ENCODE measurements around the gene SPTAN1.

The SPTAN1 gene

DNA sequence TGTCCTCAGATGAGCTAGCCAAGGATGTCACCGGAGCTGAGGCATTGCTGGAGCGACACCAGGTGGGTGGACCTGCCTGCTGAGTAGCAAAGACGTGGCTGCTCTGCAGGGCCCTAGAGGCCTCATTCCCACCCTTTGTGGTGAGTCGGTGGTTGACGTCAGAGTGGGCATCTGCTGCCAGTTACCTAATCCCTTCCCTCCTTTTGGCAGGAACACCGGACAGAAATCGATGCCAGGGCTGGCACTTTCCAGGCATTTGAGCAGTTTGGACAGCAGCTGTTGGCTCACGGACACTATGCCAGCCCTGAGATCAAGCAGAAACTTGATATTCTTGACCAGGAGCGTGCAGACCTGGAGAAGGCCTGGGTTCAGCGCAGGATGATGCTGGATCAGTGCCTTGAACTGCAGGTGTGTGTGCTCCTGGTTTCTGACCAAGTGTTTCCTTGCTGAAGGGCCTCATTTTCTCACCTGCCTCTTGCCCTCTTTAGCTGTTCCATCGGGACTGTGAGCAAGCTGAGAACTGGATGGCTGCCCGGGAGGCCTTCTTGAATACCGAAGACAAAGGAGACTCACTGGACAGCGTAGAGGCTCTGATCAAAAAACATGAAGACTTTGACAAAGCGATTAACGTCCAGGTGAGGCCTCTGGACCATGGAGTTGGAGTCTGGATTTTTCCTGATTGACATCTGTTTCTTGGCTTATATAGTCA, 55.4 kb downstream of the SPTAN1 start:
- no peak for DNase-seq (ENCODE audit: low spot score)

GRCh38 chr9:128610897-128611296, 58.5 kb downstream of the SPTAN1 start:
- DNase-seq (ENCODE audit: low spot score) = no peak

GRCh38 chr9:128611600-128612394, 59.4 kb downstream of the SPTAN1 start:
- no peak for DNase-seq (ENCODE audit: low spot score)

- no peak for DNase-seq (ENCODE audit: low spot score)
Observed at GRCh38 chr9:128614728-128615127, 62.3 kb downstream of the SPTAN1 start.

- no peak for DNase-seq (ENCODE audit: low spot score)
Observed at GRCh38 chr9:128615571-128615970, 63.2 kb downstream of the SPTAN1 start.

- DNase-seq (ENCODE audit: low spot score) = no peak
Observed at GRCh38 chr9:128617943-128618342, 65.6 kb downstream of the SPTAN1 start.

- DNase-seq (ENCODE audit: low spot score) = no peak
Observed at GRCh38 chr9:128619127-128619526, 66.7 kb downstream of the SPTAN1 start.

DNA sequence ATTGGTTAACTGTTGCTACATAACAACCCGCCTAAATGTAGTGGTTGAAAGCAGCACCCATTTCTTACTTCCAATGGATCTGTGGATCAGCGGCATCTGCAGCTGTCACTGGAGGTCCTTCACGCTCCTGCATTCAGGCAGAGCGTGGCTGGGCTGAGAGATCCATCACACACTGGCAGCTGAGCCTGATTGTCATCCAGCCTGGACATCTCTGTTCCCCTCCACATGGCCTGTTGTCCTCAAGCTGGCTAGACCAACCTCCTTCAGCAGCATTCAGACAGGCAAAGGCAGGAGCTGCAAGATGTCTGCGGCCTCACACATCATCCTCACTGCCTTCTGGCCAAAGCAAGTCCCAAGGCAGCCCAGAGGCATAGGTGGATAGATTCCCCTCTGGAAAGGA, 67.4 kb downstream of the SPTAN1 start:
- no peak for DNase-seq (ENCODE audit: low spot score)

DNA sequence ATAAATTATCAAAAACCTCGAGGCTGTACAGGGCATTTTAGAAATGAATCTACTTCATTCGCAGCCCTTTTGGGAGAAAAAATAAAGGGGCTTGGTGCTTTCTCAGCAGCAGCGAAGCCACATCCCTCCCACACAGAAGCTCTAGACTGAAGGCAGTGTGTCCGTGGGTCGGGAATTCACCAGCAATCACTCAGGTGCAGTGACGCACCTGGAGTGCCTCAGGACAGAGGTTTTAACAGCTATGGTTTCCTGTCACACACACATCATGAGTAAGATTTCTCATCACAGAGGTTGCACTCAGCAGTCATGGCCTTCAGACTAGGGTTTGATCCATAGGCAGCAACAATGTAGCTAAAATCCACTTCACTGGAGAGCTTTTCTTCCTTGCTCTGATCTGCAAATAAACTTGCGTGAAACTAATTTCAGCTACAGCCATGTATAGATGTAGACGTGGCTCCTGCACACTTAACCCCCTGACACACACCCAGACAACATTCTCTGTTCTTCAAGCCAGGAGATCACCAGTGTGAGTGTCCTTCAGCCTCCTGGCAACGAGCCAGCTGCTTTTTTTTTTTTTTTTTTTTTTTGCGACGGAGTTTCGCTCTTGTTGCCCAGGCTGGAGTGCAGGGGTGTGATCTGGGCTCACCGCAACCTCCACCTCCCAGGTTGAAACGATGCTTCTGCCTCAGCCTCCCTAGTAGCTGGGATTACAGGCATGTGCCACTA, 69.5 kb downstream of the SPTAN1 start:
- no peak for DNase-seq (ENCODE audit: low spot score)

GRCh38 chr9:128624566-128624965, 72.2 kb downstream of the SPTAN1 start:
- DNase-seq (ENCODE audit: low spot score) = no peak

DNA sequence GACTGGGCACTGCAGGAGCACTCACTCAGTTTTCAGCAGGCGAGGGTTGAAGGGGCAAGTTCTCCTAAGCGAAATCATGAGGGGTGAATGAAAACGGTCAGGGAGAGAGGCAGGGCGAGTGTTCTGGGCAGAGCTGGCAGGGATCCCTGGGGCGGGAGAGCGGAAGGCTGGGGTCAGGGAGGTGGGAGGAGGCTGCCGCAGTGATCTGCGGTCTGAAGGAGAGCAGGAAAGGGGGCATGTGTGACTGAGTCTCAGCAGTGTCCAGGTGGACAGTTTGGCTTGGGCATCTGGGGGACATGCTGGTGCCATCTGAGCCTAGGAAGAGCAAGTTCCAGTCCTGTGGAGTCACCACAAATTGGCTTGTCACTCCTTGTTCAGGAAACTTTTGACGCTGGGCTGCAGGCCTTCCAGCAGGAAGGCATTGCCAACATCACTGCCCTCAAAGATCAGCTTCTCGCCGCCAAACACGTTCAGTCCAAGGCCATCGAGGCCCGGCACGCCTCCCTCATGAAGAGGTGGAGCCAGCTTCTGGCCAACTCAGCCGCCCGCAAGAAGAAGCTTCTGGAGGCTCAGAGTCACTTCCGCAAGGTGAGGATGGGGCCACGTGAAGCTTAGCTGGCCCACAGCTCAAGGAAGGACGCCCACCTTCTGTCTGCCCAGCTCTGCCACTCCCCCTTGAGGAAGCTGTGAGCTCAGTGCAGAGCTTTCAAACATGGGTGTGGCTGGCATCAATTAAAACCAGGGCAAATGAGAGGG, 73.2 kb downstream of the SPTAN1 start:
- DNase-seq (ENCODE audit: low spot score) = no peak

GRCh38 chr9:128626181-128626580, 73.8 kb downstream of the SPTAN1 start:
- DNase-seq (ENCODE audit: low spot score) = no peak

DNA sequence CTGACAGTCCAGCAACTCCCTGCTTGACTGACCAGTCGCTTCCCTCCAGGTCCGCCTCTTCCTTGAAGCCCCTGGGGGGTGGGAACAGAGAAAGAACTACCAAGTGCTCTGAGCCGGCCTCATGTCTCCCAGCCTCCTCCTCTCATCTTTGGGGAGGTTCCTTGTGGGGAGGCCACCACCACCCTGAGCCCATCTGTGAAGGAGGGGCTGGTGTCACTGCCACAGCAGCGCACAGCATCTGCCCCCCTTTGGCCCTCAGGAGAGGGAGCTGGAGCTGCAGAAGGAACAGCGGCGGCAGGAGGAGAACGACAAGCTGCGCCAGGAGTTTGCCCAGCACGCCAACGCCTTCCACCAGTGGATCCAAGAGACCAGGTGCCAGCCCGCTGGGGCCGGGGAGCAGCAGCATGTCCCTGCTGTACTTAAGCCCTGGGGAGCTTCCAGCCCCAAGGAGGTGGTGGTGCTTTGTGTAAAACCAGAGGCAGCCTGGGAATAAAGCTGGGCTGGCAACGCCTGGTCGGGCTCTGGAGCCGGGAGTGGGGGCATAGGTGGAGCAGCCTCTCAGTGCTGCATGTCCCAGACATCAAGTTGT, 74.8 kb downstream of the SPTAN1 start:
- DNase-seq (ENCODE audit: low spot score) = no peak

DNA sequence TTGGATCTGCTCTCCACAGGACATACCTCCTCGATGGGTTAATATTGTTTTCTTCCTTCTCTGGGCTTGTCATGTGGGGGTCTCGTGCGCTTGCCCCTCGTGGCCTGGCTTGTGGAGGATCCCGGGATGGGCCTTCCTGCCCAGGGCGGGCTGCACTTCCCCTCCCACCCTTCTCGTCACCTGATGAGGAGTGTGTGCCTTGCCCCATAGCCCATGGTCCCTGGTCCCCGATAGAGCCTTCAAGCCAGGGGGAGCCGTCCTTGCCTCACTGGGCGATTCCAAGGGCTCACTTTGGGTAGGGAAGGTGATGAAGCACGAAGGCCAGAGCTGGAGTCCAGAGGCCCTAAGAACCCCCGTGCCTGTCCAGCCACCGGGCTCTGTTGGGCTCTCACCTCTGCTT, 75.5 kb downstream of the SPTAN1 start:
- no peak for DNase-seq (ENCODE audit: low spot score)

GRCh38 chr9:128628471-128629048, 76.2 kb downstream of the SPTAN1 start:
- no peak for DNase-seq (ENCODE audit: low spot score)

DNA sequence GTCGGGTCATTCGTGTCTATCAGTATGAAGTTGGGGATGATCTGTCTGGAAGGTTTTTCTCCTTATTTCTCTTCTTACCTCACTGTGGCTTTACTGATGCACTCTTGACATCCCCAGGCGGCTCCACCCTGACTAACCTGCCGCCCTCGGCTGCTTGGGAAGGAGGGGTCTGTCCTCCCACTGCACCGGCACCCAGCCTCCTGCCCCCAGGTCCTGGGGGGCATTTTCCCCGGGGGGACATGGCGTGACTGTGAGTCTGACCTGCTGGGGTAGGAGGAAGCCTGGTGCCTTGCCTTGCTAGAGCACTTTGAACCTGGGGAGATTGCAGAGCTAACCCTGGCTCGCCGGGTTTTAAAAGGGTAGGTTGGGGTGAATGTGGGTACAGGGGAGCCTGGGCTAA, 76.7 kb downstream of the SPTAN1 start:
- no peak for DNase-seq (ENCODE audit: low spot score)

DNA sequence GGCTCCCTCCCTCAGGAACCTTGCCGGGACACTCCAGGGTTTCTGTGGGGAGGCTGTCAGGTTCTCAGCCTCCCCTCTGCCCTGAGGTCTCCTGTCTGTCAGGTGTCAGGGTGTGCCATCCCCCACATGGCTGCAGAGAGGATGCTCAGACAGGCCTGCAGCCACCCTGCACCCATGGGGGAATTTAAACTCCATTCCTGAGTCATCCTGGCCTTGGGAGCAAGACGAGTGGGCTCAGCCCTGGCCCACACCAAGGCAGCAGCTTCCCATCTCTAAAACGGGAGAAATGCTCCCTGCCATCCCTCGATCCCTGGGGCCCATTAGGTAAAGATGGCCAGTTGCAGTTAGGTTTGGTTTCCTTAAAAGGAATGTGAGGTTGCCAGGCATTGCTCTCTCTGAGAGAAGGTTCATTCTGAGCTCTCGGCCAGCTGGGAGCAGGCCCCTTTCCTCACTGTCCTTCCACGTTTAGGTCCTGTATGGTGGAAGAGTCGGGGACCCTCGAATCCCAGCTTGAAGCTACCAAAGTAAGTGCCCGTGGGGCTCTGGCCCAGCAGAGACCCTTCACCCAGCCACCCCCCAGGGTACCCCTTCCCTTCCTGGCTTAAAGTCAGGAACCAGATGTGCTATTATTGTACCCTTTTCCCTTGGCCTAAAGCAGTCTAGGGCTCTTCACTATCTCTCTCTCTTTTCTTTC, 77.6 kb downstream of the SPTAN1 start:
- no peak for DNase-seq (ENCODE audit: low spot score)

DNA sequence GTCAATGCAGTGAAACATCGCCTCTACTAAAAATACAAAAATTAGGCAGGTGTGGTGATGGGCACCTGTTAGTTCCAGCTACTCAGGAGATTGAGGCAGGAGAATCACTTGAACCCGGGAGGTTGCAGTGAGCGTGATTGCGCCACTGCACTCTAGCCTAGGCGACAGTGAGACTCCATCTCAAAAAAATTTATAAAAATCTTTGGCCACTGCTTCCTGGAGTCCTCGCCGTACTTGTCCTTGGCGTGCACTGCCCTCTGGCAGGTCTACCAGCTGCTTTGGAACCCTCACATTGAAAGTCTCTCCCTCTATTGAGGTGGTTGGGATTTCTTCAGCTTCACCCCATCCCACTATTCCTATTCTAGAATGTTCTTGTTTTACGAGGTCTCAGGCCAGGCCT, 79.2 kb downstream of the SPTAN1 start:
- DNase-seq (ENCODE audit: low spot score) = no peak

- no peak for DNase-seq (ENCODE audit: low spot score)
Observed at GRCh38 chr9:128632066-128632465, 79.7 kb downstream of the SPTAN1 start.

GRCh38 chr9:128632486-128632885, 80.1 kb downstream of the SPTAN1 start:
- DNase-seq (ENCODE audit: low spot score) = no peak

DNA sequence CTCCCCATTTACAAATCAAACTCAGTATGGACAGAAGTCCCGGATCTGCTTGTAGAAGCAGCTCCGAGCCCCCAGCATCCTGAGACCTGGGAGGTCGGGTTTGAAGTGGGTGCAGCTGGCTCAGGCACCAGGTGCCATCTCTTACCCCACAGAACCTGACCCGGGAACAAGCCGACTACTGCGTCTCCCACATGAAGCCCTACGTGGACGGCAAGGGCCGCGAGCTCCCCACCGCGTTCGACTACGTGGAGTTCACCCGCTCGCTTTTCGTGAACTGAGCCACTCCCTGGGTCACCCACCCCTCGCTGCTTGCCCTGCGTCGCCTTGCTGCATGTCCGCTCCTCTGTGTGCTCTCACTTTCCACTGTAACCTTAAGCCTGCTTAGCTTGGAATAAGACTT, 80.7 kb downstream of the SPTAN1 start:
- DNase-seq (ENCODE audit: low spot score) = no peak
